Dermis blood vessel endothelial cell (primary cell): Measurements from ENCODE around the gene MADD. TPM values are rescaled to one million over a fixed set of nuclear protein-coding genes. Genes with fewer than 3 reads are reported as not detected.
"Not testable (repeated sequence)": the region's sequence is repeated elsewhere in the genome, so short reads cannot be mapped to it uniquely, and the experiment has no call there.

ENCODE experiments used
- DNase-seq: peaks from one replicate; pipeline ENCODE4 v3.0.0; 2010
- total RNA-seq: library from RNA; depleted of rRNA; stranded (reverse); fragments of >200 nt; gene quantifications from 2 replicates; pipeline ENCODE4 v1.2.3, GENCODE V29; 2014

Gene MADD
- total RNA-seq, 1 donor from 2014 or later, result 29.8 TPM

DNA sequence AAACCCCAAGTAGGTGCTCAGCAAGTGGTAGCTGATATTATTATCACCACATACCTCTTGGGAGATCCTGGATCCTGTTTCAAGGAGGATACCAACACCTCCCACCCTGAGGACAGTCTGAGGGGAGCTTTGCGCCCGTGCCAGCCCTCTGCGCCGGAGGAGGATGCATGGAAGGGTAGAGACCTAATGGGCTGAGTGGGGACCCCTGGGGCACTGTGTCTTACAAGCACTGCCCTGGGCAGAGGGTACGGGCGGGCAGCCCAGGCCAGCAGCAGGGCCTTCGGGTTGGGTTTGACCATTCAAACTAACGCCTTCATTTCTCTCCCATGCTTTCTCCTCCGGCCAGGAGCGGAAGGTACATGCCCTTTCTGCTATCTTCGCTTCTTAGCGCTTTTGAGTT is 56.3 kb downstream of the MADD start:
- DNase-seq, result no peak

DNA sequence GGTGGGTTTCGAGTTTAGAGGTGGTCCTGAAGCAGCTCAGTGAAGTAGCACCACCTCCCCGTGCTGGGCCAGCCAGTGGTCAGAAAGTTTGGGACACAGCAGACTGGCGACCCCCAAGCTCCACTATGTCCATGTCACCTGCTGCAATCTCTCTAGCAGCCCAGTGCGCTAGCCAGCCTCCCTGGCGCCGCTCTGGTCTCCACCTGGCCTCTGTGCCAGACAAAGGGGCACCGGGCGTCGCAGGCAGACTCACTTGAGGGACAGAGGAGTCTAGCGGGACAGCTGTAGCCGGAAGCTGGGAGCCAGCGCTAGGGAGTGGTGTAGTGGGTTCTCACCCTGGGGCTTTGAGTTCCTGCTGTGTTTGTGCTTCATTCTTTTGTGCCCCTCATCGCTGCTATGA is 57.1 kb downstream of the MADD start:
- DNase-seq, result no peak

DNA sequence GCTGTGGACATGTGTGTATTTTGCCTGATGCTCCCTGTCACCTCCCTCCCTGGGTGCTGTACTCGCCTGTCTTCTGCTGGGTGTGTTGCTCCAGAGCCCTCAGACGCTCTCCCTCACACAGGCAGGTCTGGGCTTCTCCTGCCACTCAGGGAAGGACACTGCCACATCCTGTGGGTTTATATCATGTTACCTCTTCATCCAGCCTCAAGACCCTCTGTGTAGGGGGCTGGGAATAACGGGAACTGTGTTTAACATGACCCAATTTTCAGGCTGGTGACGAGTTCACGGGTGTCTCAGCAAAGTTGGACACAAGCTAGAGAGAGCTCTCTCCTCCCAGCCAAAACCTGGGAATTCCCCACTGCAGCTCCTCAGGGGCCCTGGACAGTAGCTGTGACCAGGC is 58.0 kb downstream of the MADD start:
- no peak for DNase-seq

DNA sequence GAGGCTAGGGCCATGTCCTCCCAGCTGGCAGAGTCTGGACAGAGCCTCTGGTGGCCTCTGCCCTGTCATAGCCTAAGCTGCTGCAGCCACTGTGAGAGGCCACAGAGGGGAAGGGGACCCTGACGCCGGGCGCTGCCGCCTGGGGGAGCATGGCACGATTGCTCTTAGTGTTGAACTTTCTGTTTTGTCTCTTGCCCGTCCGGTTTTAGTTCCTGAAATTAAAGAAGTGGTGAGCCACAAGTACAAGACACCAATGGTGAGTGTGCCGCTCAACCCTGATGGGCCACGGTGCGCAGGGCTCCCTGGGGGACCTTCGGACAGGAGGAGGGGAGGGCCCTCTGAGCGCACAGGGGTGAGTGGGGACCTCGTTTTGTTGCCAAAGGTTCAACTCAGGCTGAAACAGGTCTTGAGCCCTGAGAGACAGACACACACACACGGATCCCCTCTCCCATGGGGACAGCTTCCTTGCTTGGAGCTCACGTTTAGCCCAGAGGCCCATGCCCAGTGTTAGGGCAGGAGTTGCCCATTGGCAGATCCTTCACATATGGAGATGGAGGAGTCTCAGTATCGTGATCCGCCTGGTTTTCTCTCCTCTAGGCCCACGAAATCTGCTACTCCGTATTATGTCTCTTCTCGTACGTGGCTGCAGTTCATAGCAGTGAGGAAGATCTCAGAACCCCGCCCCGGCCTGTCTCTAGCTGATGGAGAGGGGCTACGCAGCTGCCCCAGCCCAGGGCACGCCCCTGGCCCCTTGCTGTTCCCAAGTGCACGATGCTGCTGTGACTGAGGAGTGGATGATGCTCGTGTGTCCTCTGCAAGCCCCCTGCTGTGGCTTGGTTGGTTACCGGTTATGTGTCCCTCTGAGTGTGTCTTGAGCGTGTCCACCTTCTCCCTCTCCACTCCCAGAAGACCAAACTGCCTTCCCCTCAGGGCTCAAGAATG is 58.8 kb downstream of the MADD start:
- no peak for DNase-seq

GRCh38 chr11:47329431-47329986 is 59.6 kb downstream of the MADD start:
- peak; percentile 9 for DNase-seq

DNA sequence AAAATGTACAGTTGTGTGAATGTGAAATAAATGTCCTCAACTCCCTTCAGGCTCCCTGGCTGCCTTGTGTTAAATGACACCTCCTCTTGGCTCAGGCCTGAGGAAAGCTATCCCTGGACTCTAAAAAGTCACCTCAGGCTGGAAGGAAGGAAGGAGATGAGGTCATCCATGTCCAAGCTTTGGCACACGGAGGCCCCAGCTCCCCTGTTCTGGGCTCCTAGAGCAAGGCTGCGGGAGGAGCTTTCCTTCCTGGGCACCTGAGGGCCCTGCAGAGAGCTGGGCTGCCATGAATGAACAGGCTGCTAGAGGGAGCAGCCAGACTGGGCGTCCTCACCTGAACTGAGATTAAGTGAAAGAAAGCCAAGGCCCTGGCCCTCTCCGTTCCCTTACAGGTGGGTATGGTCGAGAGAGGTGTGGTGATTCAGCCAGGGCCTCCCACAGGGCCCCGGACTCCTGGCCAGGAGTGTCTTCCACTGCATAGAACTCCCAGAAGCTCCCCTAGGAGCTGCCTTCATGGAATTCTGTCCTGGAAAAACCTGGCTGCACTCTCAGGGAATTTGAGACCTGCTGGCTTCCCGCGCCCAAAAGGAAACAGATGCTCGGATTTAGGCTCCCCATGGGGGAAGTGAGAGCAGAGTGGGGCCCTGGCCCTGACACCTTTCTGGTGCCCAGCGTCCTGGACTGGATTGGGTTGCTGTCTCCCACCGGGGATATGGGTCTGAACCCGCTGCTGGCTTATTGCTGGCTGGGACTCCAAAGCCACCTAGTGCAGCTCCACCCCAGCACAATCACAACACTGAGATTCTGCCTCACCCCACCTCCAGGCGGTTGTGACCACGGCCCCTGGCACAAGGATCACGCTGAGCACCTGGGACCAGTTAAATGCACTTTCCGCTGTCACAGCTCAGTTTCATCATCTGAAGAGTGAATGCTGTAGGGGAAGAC is 60.3 kb downstream of the MADD start:
- DNase-seq, result peak; percentile 76

GRCh38 chr11:47331454-47332302 is 61.7 kb downstream of the MADD start:
- no peak for DNase-seq

- no peak for DNase-seq
Measured at GRCh38 chr11:47332303-47332711, 62.4 kb downstream of the MADD start.

- DNase-seq, result no peak
Measured at GRCh38 chr11:47332791-47333525, 63.0 kb downstream of the MADD start.

DNA sequence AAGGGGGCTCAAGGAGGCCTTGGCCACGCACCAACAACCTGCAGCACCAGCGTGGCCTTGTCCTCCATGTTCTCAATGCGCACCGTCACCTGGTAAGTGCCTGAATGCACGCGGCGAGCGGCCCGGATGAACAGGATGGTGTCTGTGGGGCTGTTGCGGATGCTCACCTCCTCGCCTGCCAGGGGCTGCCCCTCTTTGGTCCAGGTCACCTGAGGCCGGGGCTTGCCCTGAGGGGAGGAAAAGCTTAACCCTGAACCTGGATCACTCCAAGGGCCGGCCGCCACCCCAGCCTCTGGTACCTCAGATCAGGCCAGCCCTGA is 63.6 kb downstream of the MADD start:
- DNase-seq, result no peak

- DNase-seq, result no peak
Measured at GRCh38 chr11:47333886-47334443, 64.0 kb downstream of the MADD start.

GRCh38 chr11:47334699-47335411 is 64.9 kb downstream of the MADD start:
- not testable (repeated sequence) for DNase-seq

DNA sequence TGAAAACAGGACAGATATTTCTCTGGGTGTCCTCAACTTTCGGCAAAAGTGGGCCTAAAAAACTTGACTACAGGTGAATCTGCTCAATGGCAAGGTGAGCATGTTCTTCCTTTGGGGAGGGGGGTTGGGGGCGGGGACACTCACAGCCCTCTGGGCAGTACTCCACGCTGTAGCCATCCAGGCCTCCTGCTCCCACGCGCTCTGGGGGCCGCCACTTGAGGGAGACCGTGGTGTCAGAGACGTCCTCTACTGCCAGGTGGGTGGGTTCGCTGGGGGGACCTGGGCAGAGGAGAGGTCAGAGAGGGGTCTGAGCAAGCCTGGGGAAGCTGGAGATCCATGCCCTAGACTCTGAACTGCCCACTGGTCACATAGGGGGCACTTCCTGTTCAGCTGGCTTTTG is 65.8 kb downstream of the MADD start:
- no peak for DNase-seq

DNA sequence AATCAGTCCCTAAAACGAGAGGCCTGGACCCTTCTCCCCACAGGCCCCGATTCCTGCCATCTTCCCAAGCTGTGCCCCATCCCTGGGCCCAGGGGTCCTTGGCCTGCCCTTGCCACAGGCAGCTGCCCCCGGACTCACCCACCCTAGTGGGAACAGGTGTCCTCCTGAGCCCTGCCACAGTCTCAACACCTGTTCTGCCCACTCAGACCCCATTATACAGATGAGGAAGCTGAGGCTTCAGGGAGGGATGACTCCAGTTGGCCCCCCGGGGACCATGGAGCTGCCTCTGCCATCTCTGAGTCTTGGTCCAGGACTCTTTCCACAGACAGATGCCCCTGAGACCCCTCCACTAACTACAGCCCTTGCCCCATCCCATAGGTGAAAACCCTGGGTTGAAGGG is 66.7 kb downstream of the MADD start:
- no peak for DNase-seq

- no peak for DNase-seq
Measured at GRCh38 chr11:47337229-47337924, 67.4 kb downstream of the MADD start.

- no peak for DNase-seq
Measured at GRCh38 chr11:47338396-47339241, 68.7 kb downstream of the MADD start.

GRCh38 chr11:47340010-47340409 is 70.1 kb downstream of the MADD start:
- no peak for DNase-seq

GRCh38 chr11:47340980-47341775 is 71.2 kb downstream of the MADD start:
- DNase-seq, result no peak
